Measurements from ENCODE around the gene THAP4.

THAP4 gene

DNA sequence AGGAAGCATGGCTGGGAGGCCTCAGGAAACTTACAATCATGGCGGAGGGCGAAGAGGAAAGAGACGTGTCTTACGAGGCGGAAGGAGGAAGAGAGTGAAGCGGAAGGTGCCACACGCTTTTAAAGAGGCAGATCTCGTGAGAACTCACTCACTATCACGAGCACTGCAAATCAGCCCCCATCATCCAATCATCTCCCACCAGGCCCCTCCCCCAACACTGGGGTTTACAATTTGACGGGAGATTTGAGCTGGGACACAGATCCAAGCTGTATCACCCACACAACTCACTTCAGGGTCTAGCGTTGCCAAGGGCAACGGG lies 83.5 kb downstream of the THAP4 start:
- no peak overlapping the region for H3K4me3 ChIP-seq
- H3K9ac ChIP-seq (ENCODE audit: insufficient read length) = no peak overlapping the region
- H3K27ac ChIP-seq = no peak overlapping the region
- H3K36me3 ChIP-seq (ENCODE audit: insufficient read depth, low read length) = no peaks in the 10 kb centered on the region
- DNase-seq (ENCODE audit: low read depth, low spot score) = no peak
- H3K9me3 ChIP-seq (ENCODE audit: low read depth, low read length) = 0 out of 2 replicates have a peak, but pooled peaks cover 3% of the 10 kb centered on the region
- TF ChIP-seq EZH2 (IDR thresholded peaks at IDR 0.05) (no peak), FOXP2 (optimal IDR thresholded peaks at IDR 0.05; ENCODE audit: control extremely low read depth, extremely low read length, insufficient read depth) (no peak), POLR2AphosphoS5 (IDR thresholded peaks at IDR 0.05; ENCODE audit: borderline replicate concordance, low read depth, low read length) (no peak)

- TF ChIP-seq EZH2 (IDR thresholded peaks at IDR 0.05) (no peak), POLR2AphosphoS5 (IDR thresholded peaks at IDR 0.05; ENCODE audit: borderline replicate concordance, low read depth, low read length) (no peak), FOXP2 (optimal IDR thresholded peaks at IDR 0.05; ENCODE audit: control extremely low read depth, extremely low read length, insufficient read depth) (no peak)
- H3K36me3 ChIP-seq (ENCODE audit: insufficient read depth, low read length) = no peaks in the 10 kb centered on the region
- no peak overlapping the region for H3K27ac ChIP-seq
- no peak overlapping the region for H3K9ac ChIP-seq (ENCODE audit: insufficient read length)
- H3K9me3 ChIP-seq (ENCODE audit: low read depth, low read length) = 0 out of 2 replicates have a peak, but pooled peaks cover 3% of the 10 kb centered on the region
- no peak overlapping the region for H3K4me3 ChIP-seq
- no peak for DNase-seq (ENCODE audit: low read depth, low spot score)
Measured at GRCh38 chr2:241551998-241552737, 84.8 kb downstream of the THAP4 start.

GRCh38 chr2:241551599-241551997 lies 85.4 kb downstream of the THAP4 start:
- no peaks in the 10 kb centered on the region for H3K36me3 ChIP-seq (ENCODE audit: insufficient read depth, low read length)
- DNase-seq (ENCODE audit: low read depth, low spot score) = no peak
- no peak overlapping the region for H3K9ac ChIP-seq (ENCODE audit: insufficient read length)
- H3K27ac ChIP-seq = no peak overlapping the region
- H3K4me3 ChIP-seq = no peak overlapping the region
- 0 out of 2 replicates have a peak, but pooled peaks cover 1% of the 10 kb centered on the region for H3K9me3 ChIP-seq (ENCODE audit: low read depth, low read length)
- TF ChIP-seq POLR2AphosphoS5 (IDR thresholded peaks at IDR 0.05; ENCODE audit: borderline replicate concordance, low read depth, low read length) = no peak
- no peak for TF ChIP-seq EZH2 (IDR thresholded peaks at IDR 0.05)
- TF ChIP-seq FOXP2 (optimal IDR thresholded peaks at IDR 0.05; ENCODE audit: control extremely low read depth, extremely low read length, insufficient read depth) = no peak

- H3K9me3 ChIP-seq (ENCODE audit: low read depth, low read length) = no peaks in the 10 kb centered on the region
- DNase-seq (ENCODE audit: low read depth, low spot score) = no peak
- H3K4me3 ChIP-seq = no peak overlapping the region
- no peak for TF ChIP-seq EZH2 (IDR thresholded peaks at IDR 0.05)
- no peak for TF ChIP-seq FOXP2 (optimal IDR thresholded peaks at IDR 0.05; ENCODE audit: control extremely low read depth, extremely low read length, insufficient read depth)
- no peak for TF ChIP-seq POLR2AphosphoS5 (IDR thresholded peaks at IDR 0.05; ENCODE audit: borderline replicate concordance, low read depth, low read length)
- no peak overlapping the region for H3K9ac ChIP-seq (ENCODE audit: insufficient read length)
- no peaks in the 10 kb centered on the region for H3K36me3 ChIP-seq (ENCODE audit: insufficient read depth, low read length)
- H3K27ac ChIP-seq = no peak overlapping the region
Measured at GRCh38 chr2:241550616-241551580, 86.1 kb downstream of the THAP4 start.

DNA sequence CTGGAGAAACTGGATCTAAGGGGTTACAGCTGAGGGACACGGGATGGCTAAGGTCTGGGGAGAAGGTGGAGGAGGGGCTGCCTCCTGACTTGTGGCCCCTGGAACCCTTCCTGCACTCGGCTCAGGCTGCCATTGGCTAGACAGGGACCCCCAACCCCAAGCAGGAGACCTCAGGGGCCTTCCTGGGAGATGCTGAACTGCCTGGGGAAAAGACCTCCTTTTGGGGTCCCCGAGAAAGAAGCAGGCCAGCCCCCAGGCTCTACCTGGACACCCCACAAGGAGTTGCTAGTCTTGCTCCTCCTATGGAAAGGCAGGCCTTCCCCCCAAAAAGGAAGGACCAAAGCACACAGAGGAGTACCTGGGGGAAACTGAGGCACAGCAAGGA lies 88.5 kb downstream of the THAP4 start:
- Histone ChIP-seq H3K9ac (ENCODE audit: insufficient read length) (no peak overlapping the region), H3K36me3 (ENCODE audit: insufficient read depth, low read length) (no peaks in the 10 kb centered on the region), H3K4me3 (no peak overlapping the region), H3K27ac (no peak overlapping the region), H3K9me3 (ENCODE audit: low read depth, low read length) (no peaks in the 10 kb centered on the region)
- DNase-seq (ENCODE audit: low read depth, low spot score) = no peak
- no peak for TF ChIP-seq EZH2 (IDR thresholded peaks at IDR 0.05)
- no peak for TF ChIP-seq FOXP2 (optimal IDR thresholded peaks at IDR 0.05; ENCODE audit: control extremely low read depth, extremely low read length, insufficient read depth)
- no peak for TF ChIP-seq POLR2AphosphoS5 (IDR thresholded peaks at IDR 0.05; ENCODE audit: borderline replicate concordance, low read depth, low read length)

GRCh38 chr2:241547781-241548450 lies 89.0 kb downstream of the THAP4 start:
- Histone ChIP-seq H3K36me3 (ENCODE audit: insufficient read depth, low read length) (no peaks in the 10 kb centered on the region), H3K27ac (no peak overlapping the region), H3K9ac (ENCODE audit: insufficient read length) (no peak overlapping the region), H3K9me3 (ENCODE audit: low read depth, low read length) (no peaks in the 10 kb centered on the region), H3K4me3 (no peak overlapping the region)
- no peak for TF ChIP-seq FOXP2 (optimal IDR thresholded peaks at IDR 0.05; ENCODE audit: control extremely low read depth, extremely low read length, insufficient read depth)
- TF ChIP-seq POLR2AphosphoS5 (IDR thresholded peaks at IDR 0.05; ENCODE audit: borderline replicate concordance, low read depth, low read length) = no peak
- TF ChIP-seq EZH2 (IDR thresholded peaks at IDR 0.05) = no peak
- DNase-seq (ENCODE audit: low read depth, low spot score) = no peak

DNA sequence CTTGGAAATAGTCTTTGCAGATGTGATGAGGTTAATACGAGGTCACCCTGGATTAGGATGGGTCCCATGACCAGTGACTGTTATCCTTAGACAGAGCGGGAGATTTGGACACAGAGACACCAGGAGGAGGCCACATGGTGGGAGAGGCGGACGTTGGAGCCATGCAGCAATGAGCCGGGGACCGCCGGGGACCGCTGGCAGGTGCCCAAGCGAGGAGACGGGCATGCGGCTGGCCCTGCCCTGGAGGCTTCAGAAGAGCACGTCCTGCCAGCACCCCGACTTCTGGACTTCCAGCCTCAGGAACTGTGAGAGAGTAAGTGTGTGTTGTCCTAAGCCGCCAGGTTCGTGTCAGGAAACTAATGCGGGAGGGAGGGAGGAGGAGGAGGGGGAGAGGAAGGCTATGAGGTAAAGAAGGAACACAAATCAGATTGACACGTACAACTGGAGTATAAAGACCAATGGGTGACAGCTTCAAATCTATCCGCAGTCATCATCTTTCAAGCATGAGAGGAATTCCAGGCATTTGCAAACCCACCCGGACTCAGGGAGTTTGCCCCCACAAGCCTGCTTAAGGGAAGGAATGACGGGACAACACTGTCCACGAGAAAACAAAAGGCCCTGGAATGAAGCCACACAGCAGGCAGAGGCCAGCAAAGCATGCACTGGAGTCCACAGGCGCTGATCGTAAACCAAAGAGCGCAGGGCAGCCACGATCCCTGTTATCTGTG lies 90.0 kb downstream of the THAP4 start:
- Histone ChIP-seq H3K9me3 (ENCODE audit: low read depth, low read length) (no peaks in the 10 kb centered on the region), H3K4me3 (no peak overlapping the region)
- no peak for DNase-seq (ENCODE audit: low read depth, low spot score)

More for the DNA sequence above, 90.0 kb downstream of the THAP4 start:
- TF ChIP-seq EZH2 (IDR thresholded peaks at IDR 0.05) (no peak), FOXP2 (optimal IDR thresholded peaks at IDR 0.05; ENCODE audit: control extremely low read depth, extremely low read length, insufficient read depth) (no peak), POLR2AphosphoS5 (IDR thresholded peaks at IDR 0.05; ENCODE audit: borderline replicate concordance, low read depth, low read length) (no peak)
- H3K36me3 ChIP-seq (ENCODE audit: insufficient read depth, low read length) = no peaks in the 10 kb centered on the region
- H3K27ac ChIP-seq = no peak overlapping the region
- H3K9ac ChIP-seq (ENCODE audit: insufficient read length) = no peak overlapping the region

All from SK-N-MC (cell line).